HepG2 (cell line): Measurements from ENCODE around the gene NT5C2.

Experiments used
- HMG20B ChIP-seq: conservative IDR thresholded peaks from 2 replicates; pipeline ENCODE4 v1.6.1; 2016; ENCODE audit warnings: missing genetic modification reagents, missing compliant biosample characterization
- PAX8 ChIP-seq: sonication (generic); formaldehyde crosslinking; IDR thresholded peaks from 2 replicates; pipeline ENCODE4 v1.8.0; 2022; ENCODE audit warnings: mild to moderate bottlenecking, missing genetic modification reagents, borderline replicate concordance
- POLR2A ChIP-seq, 2 experiments: IDR thresholded peaks; 2 replicates each; pipeline ENCODE4 v1.6.1; 2011; ENCODE audit warnings: low read depth in 2 of 2, low read length in 2 of 2, mild to moderate bottlenecking in 1 of 2, moderate library complexity in 1 of 2; ENCODE audit not compliant: insufficient read depth in 1 of 2
- ZNF121 ChIP-seq: sonication (generic); formaldehyde crosslinking; IDR thresholded peaks from 2 replicates; pipeline ENCODE4 v1.5.0; 2020; ENCODE audit warnings: mild to moderate bottlenecking, missing genetic modification reagents
- ZNF572 ChIP-seq: sonication (generic); formaldehyde crosslinking; IDR thresholded peaks from 2 replicates; pipeline ENCODE4 v1.5.1; 2020; ENCODE audit warnings: mild to moderate bottlenecking, missing genetic modification reagents
- TF ChIP-seq, protein P1 (sequence below): sonication (generic); formaldehyde crosslinking; IDR thresholded peaks from 2 replicates; pipeline ENCODE4 v1.5.0; 2020; ENCODE audit warnings: mild to moderate bottlenecking, missing genetic modification reagents, moderate library complexity
- TF ChIP-seq, protein P2 (sequence below): sonication (generic); formaldehyde crosslinking; IDR thresholded peaks from 2 replicates; pipeline ENCODE4 v1.4.0; 2020; ENCODE audit warnings: low read depth, missing genetic modification reagents
- TF ChIP-seq, protein P3 (sequence below): sonication (generic); formaldehyde crosslinking; IDR thresholded peaks from 2 replicates; pipeline ENCODE4 v1.4.0; 2020; ENCODE audit warnings: missing genetic modification reagents, borderline replicate concordance
- TF ChIP-seq, protein P4 (sequence below): IDR thresholded peaks from 2 replicates; pipeline ENCODE4 v1.6.1; 2012; ENCODE audit warnings: inconsistent platforms
- TF ChIP-seq, protein P5 (sequence below): sonication (generic); formaldehyde crosslinking; IDR thresholded peaks from 2 replicates; pipeline ENCODE4 v1.5.0; 2020; ENCODE audit warnings: mild to moderate bottlenecking, missing genetic modification reagents
- TF ChIP-seq, protein P6 (sequence below): sonication (generic); formaldehyde crosslinking; IDR thresholded peaks from 2 replicates; pipeline ENCODE4 v1.4.0; 2020; ENCODE audit warnings: missing genetic modification reagents, borderline replicate concordance
- TF ChIP-seq, protein P7 (sequence below): sonication (generic); formaldehyde crosslinking; conservative IDR thresholded peaks from 2 replicates; pipeline ENCODE4 v1.5.0; 2020; ENCODE audit warnings: missing genetic modification reagents

DNA sequence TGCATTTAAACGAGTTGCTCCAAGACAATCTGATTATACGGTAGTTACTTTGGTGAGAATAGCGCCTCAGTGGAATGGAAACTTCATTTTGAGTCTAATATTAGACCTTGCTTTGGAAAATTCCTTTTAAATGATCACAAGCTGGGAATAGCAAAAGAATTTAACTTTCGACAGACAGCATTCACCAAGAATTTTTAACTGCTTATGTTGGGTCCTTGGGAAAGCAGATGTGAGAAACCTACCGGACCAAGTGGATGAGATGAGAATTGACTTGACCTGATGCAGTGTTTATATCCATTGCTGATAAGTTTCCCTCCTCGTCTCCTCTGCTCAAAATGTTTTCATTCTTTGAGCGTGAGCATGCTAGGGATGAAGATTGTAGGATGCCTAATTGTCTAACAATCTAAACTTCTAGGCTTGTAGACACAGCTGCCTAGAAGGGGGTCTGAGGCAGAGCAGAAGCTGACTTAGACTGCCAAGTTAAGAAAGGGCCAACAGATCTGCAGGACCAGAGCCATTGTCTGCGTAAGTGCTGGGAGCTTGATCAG is 148.1 kb downstream of the NT5C2 start:
- TF ChIP-seq, protein P1, sequence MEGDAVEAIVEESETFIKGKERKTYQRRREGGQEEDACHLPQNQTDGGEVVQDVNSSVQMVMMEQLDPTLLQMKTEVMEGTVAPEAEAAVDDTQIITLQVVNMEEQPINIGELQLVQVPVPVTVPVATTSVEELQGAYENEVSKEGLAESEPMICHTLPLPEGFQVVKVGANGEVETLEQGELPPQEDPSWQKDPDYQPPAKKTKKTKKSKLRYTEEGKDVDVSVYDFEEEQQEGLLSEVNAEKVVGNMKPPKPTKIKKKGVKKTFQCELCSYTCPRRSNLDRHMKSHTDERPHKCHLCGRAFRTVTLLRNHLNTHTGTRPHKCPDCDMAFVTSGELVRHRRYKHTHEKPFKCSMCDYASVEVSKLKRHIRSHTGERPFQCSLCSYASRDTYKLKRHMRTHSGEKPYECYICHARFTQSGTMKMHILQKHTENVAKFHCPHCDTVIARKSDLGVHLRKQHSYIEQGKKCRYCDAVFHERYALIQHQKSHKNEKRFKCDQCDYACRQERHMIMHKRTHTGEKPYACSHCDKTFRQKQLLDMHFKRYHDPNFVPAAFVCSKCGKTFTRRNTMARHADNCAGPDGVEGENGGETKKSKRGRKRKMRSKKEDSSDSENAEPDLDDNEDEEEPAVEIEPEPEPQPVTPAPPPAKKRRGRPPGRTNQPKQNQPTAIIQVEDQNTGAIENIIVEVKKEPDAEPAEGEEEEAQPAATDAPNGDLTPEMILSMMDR = no peak
- TF ChIP-seq PAX8 (CRISPR knock-in tag) (no peak), HMG20B (CRISPR knock-in tag) (no peak), ZNF572 (CRISPR knock-in tag) (no peak), ZNF121 (CRISPR knock-in tag) (no peak), POLR2A (IDR thresholded peaks at IDR 0.05; ENCODE audit: insufficient read depth in 1 of 2, low read depth in 2 of 2, low read length in 2 of 2) (no peak)
- TF ChIP-seq, protein P2, sequence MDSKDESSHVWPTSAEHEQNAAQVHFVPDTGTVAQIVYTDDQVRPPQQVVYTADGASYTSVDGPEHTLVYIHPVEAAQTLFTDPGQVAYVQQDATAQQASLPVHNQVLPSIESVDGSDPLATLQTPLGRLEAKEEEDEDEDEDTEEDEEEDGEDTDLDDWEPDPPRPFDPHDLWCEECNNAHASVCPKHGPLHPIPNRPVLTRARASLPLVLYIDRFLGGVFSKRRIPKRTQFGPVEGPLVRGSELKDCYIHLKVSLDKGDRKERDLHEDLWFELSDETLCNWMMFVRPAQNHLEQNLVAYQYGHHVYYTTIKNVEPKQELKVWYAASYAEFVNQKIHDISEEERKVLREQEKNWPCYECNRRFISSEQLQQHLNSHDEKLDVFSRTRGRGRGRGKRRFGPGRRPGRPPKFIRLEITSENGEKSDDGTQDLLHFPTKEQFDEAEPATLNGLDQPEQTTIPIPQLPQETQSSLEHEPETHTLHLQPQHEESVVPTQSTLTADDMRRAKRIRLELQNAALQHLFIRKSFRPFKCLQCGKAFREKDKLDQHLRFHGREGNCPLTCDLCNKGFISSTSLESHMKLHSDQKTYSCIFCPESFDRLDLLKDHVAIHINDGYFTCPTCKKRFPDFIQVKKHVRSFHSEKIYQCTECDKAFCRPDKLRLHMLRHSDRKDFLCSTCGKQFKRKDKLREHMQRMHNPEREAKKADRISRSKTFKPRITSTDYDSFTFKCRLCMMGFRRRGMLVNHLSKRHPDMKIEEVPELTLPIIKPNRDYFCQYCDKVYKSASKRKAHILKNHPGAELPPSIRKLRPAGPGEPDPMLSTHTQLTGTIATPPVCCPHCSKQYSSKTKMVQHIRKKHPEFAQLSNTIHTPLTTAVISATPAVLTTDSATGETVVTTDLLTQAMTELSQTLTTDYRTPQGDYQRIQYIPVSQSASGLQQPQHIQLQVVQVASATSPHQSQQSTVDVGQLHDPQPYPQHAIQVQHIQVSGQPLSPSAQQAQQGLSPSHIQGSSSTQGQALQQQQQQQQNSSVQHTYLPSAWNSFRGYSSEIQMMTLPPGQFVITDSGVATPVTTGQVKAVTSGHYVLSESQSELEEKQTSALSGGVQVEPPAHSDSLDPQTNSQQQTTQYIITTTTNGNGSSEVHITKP (CRISPR knock-in tag) = no peak
- TF ChIP-seq, protein P3, sequence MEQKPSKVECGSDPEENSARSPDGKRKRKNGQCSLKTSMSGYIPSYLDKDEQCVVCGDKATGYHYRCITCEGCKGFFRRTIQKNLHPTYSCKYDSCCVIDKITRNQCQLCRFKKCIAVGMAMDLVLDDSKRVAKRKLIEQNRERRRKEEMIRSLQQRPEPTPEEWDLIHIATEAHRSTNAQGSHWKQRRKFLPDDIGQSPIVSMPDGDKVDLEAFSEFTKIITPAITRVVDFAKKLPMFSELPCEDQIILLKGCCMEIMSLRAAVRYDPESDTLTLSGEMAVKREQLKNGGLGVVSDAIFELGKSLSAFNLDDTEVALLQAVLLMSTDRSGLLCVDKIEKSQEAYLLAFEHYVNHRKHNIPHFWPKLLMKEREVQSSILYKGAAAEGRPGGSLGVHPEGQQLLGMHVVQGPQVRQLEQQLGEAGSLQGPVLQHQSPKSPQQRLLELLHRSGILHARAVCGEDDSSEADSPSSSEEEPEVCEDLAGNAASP = no peak
- TF ChIP-seq, protein P4, sequence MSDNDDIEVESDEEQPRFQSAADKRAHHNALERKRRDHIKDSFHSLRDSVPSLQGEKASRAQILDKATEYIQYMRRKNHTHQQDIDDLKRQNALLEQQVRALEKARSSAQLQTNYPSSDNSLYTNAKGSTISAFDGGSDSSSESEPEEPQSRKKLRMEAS = no peak
- TF ChIP-seq, protein P5, sequence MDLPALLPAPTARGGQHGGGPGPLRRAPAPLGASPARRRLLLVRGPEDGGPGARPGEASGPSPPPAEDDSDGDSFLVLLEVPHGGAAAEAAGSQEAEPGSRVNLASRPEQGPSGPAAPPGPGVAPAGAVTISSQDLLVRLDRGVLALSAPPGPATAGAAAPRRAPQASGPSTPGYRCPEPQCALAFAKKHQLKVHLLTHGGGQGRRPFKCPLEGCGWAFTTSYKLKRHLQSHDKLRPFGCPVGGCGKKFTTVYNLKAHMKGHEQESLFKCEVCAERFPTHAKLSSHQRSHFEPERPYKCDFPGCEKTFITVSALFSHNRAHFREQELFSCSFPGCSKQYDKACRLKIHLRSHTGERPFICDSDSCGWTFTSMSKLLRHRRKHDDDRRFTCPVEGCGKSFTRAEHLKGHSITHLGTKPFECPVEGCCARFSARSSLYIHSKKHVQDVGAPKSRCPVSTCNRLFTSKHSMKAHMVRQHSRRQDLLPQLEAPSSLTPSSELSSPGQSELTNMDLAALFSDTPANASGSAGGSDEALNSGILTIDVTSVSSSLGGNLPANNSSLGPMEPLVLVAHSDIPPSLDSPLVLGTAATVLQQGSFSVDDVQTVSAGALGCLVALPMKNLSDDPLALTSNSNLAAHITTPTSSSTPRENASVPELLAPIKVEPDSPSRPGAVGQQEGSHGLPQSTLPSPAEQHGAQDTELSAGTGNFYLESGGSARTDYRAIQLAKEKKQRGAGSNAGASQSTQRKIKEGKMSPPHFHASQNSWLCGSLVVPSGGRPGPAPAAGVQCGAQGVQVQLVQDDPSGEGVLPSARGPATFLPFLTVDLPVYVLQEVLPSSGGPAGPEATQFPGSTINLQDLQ (CRISPR knock-in tag) = no peak
- TF ChIP-seq, protein P6, sequence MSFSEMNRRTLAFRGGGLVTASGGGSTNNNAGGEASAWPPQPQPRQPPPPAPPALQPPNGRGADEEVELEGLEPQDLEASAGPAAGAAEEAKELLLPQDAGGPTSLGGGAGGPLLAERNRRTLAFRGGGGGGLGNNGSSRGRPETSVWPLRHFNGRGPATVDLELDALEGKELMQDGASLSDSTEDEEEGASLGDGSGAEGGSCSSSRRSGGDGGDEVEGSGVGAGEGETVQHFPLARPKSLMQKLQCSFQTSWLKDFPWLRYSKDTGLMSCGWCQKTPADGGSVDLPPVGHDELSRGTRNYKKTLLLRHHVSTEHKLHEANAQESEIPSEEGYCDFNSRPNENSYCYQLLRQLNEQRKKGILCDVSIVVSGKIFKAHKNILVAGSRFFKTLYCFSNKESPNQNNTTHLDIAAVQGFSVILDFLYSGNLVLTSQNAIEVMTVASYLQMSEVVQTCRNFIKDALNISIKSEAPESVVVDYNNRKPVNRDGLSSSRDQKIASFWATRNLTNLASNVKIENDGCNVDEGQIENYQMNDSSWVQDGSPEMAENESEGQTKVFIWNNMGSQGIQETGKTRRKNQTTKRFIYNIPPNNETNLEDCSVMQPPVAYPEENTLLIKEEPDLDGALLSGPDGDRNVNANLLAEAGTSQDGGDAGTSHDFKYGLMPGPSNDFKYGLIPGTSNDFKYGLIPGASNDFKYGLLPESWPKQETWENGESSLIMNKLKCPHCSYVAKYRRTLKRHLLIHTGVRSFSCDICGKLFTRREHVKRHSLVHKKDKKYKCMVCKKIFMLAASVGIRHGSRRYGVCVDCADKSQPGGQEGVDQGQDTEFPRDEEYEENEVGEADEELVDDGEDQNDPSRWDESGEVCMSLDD = no peak
- TF ChIP-seq, protein P7, sequence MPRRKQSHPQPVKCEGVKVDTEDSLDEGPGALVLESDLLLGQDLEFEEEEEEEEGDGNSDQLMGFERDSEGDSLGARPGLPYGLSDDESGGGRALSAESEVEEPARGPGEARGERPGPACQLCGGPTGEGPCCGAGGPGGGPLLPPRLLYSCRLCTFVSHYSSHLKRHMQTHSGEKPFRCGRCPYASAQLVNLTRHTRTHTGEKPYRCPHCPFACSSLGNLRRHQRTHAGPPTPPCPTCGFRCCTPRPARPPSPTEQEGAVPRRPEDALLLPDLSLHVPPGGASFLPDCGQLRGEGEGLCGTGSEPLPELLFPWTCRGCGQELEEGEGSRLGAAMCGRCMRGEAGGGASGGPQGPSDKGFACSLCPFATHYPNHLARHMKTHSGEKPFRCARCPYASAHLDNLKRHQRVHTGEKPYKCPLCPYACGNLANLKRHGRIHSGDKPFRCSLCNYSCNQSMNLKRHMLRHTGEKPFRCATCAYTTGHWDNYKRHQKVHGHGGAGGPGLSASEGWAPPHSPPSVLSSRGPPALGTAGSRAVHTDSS = no peak
